ENCODE results near the gene GLTPD2.

Gene GLTPD2

GRCh38 chr17:4807605-4808377, 19.0 kb downstream of the GLTPD2 start:
- DNase-seq, result no peak
- H3K4me1 ChIP-seq, result no peaks in the 10 kb centered on the region
- no peak for TF ChIP-seq CTCF (IDR thresholded peaks at IDR 0.05; ENCODE audit: low read depth, low read length)
- H3K4me3 ChIP-seq (ENCODE audit: low read depth, low read length), result no peak overlapping the region; the same call in 1 of the 2 replicates
- no peaks in the 10 kb centered on the region for H3K9me3 ChIP-seq
- no peaks in the 10 kb centered on the region for H3K27me3 ChIP-seq
- H3K36me3 ChIP-seq, result no peaks in the 10 kb centered on the region

- H3K27me3 ChIP-seq, result no peaks in the 10 kb centered on the region
- no peak for DNase-seq
- TF ChIP-seq CTCF (IDR thresholded peaks at IDR 0.05; ENCODE audit: low read depth, low read length), result no peak
- no peaks in the 10 kb centered on the region for H3K36me3 ChIP-seq
- H3K4me3 ChIP-seq (ENCODE audit: low read depth, low read length), result no peak overlapping the region
- H3K4me1 ChIP-seq, result no peaks in the 10 kb centered on the region
- H3K9me3 ChIP-seq, result no peaks in the 10 kb centered on the region
Measured at GRCh38 chr17:4808378-4808767, 19.6 kb downstream of the GLTPD2 start.

- no peaks in the 10 kb centered on the region for H3K36me3 ChIP-seq
- no peak for TF ChIP-seq CTCF (IDR thresholded peaks at IDR 0.05; ENCODE audit: low read depth, low read length)
- no peaks in the 10 kb centered on the region for H3K9me3 ChIP-seq
- no peaks in the 10 kb centered on the region for H3K4me1 ChIP-seq
- no peaks in the 10 kb centered on the region for H3K27me3 ChIP-seq
- peak; percentile 34 for DNase-seq
- H3K4me3 ChIP-seq (ENCODE audit: low read depth, low read length), result no peak overlapping the region
Measured at GRCh38 chr17:4810696-4811290, 22.0 kb downstream of the GLTPD2 start.

GRCh38 chr17:4811471-4811870, 22.7 kb downstream of the GLTPD2 start:
- Histone ChIP-seq H3K27me3 (no peaks in the 10 kb centered on the region), H3K4me1 (no peaks in the 10 kb centered on the region), H3K4me3 (ENCODE audit: low read depth, low read length) (no peak overlapping the region), H3K36me3 (no peaks in the 10 kb centered on the region), H3K9me3 (no peaks in the 10 kb centered on the region)
- DNase-seq, result no peak
- no peak for TF ChIP-seq CTCF (IDR thresholded peaks at IDR 0.05; ENCODE audit: low read depth, low read length)

- H3K4me1 ChIP-seq, result no peaks in the 10 kb centered on the region
- H3K9me3 ChIP-seq, result no peaks in the 10 kb centered on the region
- H3K36me3 ChIP-seq, result no peaks in the 10 kb centered on the region
- no peaks in the 10 kb centered on the region for H3K27me3 ChIP-seq
- no peak for TF ChIP-seq CTCF (IDR thresholded peaks at IDR 0.05; ENCODE audit: low read depth, low read length)
- DNase-seq, result no peak
- no peak overlapping the region for H3K4me3 ChIP-seq (ENCODE audit: low read depth, low read length)
Measured at GRCh38 chr17:4812690-4813089, 23.9 kb downstream of the GLTPD2 start.

GRCh38 chr17:4815043-4815675, 26.4 kb downstream of the GLTPD2 start:
- no peaks in the 10 kb centered on the region for H3K4me1 ChIP-seq

More at GRCh38 chr17:4815043-4815675, 26.4 kb downstream of the GLTPD2 start:
- H3K36me3 ChIP-seq, result no peaks in the 10 kb centered on the region
- TF ChIP-seq CTCF (IDR thresholded peaks at IDR 0.05; ENCODE audit: low read depth, low read length), result 0 out of 2 replicates have a peak, but pooled peaks have one; percentile 19
- no peaks in the 10 kb centered on the region for H3K27me3 ChIP-seq
- H3K4me3 ChIP-seq (ENCODE audit: low read depth, low read length), result no peak overlapping the region
- H3K9me3 ChIP-seq, result no peaks in the 10 kb centered on the region
- no peak for DNase-seq

Data from BE2C (cell line).